Esophagus squamous epithelium (tissue), 5 donors: Measurements from ENCODE around the gene BACH2. TPM values are rescaled to one million over a fixed set of nuclear protein-coding genes. Genes with fewer than 3 reads are reported as not detected.

Experiments used
- DNase-seq: peaks from one replicate; lab custom pipeline; 2025; lab: John Stamatoyannopoulos, UW
- H3K27ac ChIP-seq, 4 donors: fragments of 200-600 bp; sonication (generic); one replicate each; pipeline ENCODE4 v1.5.1; 2016 to 2019; ENCODE audit warnings: mild to moderate bottlenecking in 1 of 4
- H3K27me3 ChIP-seq, 4 donors: fragments of 200-600 bp; sonication (generic); 1 replicate in 3 of 4; 2 replicates in 1 of 4; pipeline versions ENCODE4 v1.5.1 to v1.6.0; 2017 to 2021; ENCODE audit warnings: antibody characterized with exemption in 1 of 4
- H3K36me3 ChIP-seq, 3 donors: fragments of 200-600 bp; sonication (generic); one replicate each; pipeline ENCODE4 v1.5.1; 2016 to 2019
- H3K4me1 ChIP-seq, 3 donors: fragments of 200-600 bp; sonication (generic); one replicate each; pipeline ENCODE4 v1.5.1; 2017 to 2019
- H3K4me3 ChIP-seq, 4 donors: fragments of 200-600 bp; sonication (generic); 1 replicate in 3 of 4; 2 replicates in 1 of 4; pipeline ENCODE4 v1.5.1; 2016 to 2019; ENCODE audit warnings: mild to moderate bottlenecking in 2 of 4, moderate library complexity in 1 of 4
- H3K9me3 ChIP-seq, 3 donors: fragments of 200-600 bp; sonication (generic); one replicate each; pipeline ENCODE4 v1.5.1; 2016 to 2019
- CTCF ChIP-seq, 6 experiments: fragments of 450-650 bp in 4 of 6; fragments of 200-600 bp in 2 of 6; sonication (generic) in 2 of 6; IDR thresholded peaks; one replicate each; pipeline ENCODE4 v1.5.1; 2016 to 2019; ENCODE audit warnings: antibody characterized with exemption in 6 of 6, mild to moderate bottlenecking in 4 of 6, moderate library complexity in 4 of 6
- POLR2A ChIP-seq, 4 donors: fragments of 450-650 bp; IDR thresholded peaks; one replicate each; pipeline ENCODE4 v1.6.1; 2017; ENCODE audit warnings: antibody characterized with exemption in 4 of 4, mild to moderate bottlenecking in 4 of 4, moderate library complexity in 3 of 4
- WGBS, 2 donors: methylation state at CpG; one replicate each; pipeline ENCODE4 v1.1.5; 2018; 5-methylcytosine and 5-hydroxymethylcytosine counted together
- intact Hi-C: fragments of 100-400 bp; cut with DNase I; formaldehyde crosslinking; loops from one replicate; pipeline ENCODE4 v1.15.0; 2022
- total RNA-seq, 4 donors: library from RNA; depleted of rRNA; stranded (reverse); fragments of >200 nt; gene quantifications; one replicate each; pipeline ENCODE4 v1.1.0, GENCODE V29; 2016
- donor health status: DM: yes; HTN: yes; CAD: no.

BACH2 gene
- total RNA-seq, 4 donors from 2014 or later = 0.22 to 6.1 (median 0.66) TPM

GRCh38 chr6:89961481-89961880 lies 335.2 kb downstream of the BACH2 start:
- Histone ChIP-seq H3K27me3 (no peaks in the 10 kb centered on the region), H3K36me3 (no peaks in the 10 kb centered on the region), H3K9me3 (no peaks in the 10 kb centered on the region), H3K4me3 (no peak overlapping the region), H3K27ac (no peak overlapping the region), H3K4me1 (no peaks in the 10 kb centered on the region)
- no peak for DNase-seq
- TF ChIP-seq CTCF (IDR thresholded peaks at IDR 0.05) = no peak
- no peak for TF ChIP-seq POLR2A (IDR thresholded peaks at IDR 0.05)
- 87 to 90% methylated on average over 2 of the region's 2 CpGs for WGBS, 2 donors
- intact Hi-C loops = no loop called here

GRCh38 chr6:89959883-89960282 lies 336.8 kb downstream of the BACH2 start:
- Histone ChIP-seq H3K36me3 (no peaks in the 10 kb centered on the region), H3K9me3 (no peaks in the 10 kb centered on the region), H3K27ac (no peak overlapping the region), H3K27me3 (no peaks in the 10 kb centered on the region), H3K4me3 (no peak overlapping the region), H3K4me1 (no peaks in the 10 kb centered on the region)
- DNase-seq = no peak
- intact Hi-C loops = no loop called here
- TF ChIP-seq POLR2A (IDR thresholded peaks at IDR 0.05) (no peak), CTCF (IDR thresholded peaks at IDR 0.05) (no peak)
- WGBS, 2 donors = 87% methylated on average over 6 of the region's 6 CpGs

- no peak for DNase-seq
- intact Hi-C loops = no loop called here
- no peak for TF ChIP-seq POLR2A (IDR thresholded peaks at IDR 0.05)
- TF ChIP-seq CTCF (IDR thresholded peaks at IDR 0.05) = no peak
- Histone ChIP-seq H3K36me3 (no peaks in the 10 kb centered on the region), H3K4me1 (no peaks in the 10 kb centered on the region), H3K27me3 (no peaks in the 10 kb centered on the region), H3K4me3 (no peak overlapping the region), H3K27ac (no peak overlapping the region), H3K9me3 (no peaks in the 10 kb centered on the region)
- 86 to 90% methylated on average over 2 to 4 of the region's 4 CpGs for WGBS, 2 donors
These were observed 340.5 kb downstream of the BACH2 start for GRCh38 chr6:89956182-89956581.

- Histone ChIP-seq H3K4me1 (no peaks in the 10 kb centered on the region), H3K27me3 (no peaks in the 10 kb centered on the region), H3K9me3 (no peaks in the 10 kb centered on the region), H3K4me3 (no peak overlapping the region), H3K36me3 (peaks cover 0 to 7% (median 0%) of the 10 kb centered on the region in 3 donors), H3K27ac (no peak overlapping the region)
- intact Hi-C loops = no loop called here
- WGBS, 2 donors = 94 to 95% methylated on average over 5 of the region's 5 CpGs
- TF ChIP-seq POLR2A (IDR thresholded peaks at IDR 0.05) = no peak
- no peak for TF ChIP-seq CTCF (IDR thresholded peaks at IDR 0.05)
- no peak for DNase-seq
These were observed 341.3 kb downstream of the BACH2 start for GRCh38 chr6:89955364-89955763.

GRCh38 chr6:89954721-89955148 lies 341.9 kb downstream of the BACH2 start:
- Histone ChIP-seq H3K4me3 (no peak overlapping the region), H3K9me3 (no peaks in the 10 kb centered on the region), H3K27ac (no peak overlapping the region), H3K36me3 (peaks cover 0 to 9% (median 0%) of the 10 kb centered on the region in 3 donors), H3K4me1 (no peaks in the 10 kb centered on the region), H3K27me3 (no peaks in the 10 kb centered on the region)
- intact Hi-C loops = no loop called here
- WGBS, 2 donors = 56 to 62% methylated on average over 1 of the region's 1 CpG
- no peak for DNase-seq
- TF ChIP-seq CTCF (IDR thresholded peaks at IDR 0.05) = no peak
- no peak for TF ChIP-seq POLR2A (IDR thresholded peaks at IDR 0.05)
